PC-9 (cell line): ENCODE data around the gene ZNF335. TPM values are rescaled to one million over a fixed set of nuclear protein-coding genes. Genes with fewer than 3 reads are reported as not detected.

Source experiments
- BruUV-seq: library from RNA; stranded (reverse); fragments of 400-500 nt; replicated peaks from 2 replicates; lab custom pipeline; 2021; lab: Mats Ljungman, UMichigan
- CTCF ChIA-PET: fragments of 300-600 bp; sonication (Branson Sonifier 250); formaldehyde crosslinking; loops from one replicate; lab custom pipeline; 2022; ENCODE audit warnings: antibody characterized with exemption; lab: Charles Lee
- POLR2A ChIA-PET: fragments of 300-600 bp; sonication (Branson Sonifier 250); formaldehyde crosslinking; loops from one replicate; lab custom pipeline; 2022; ENCODE audit warnings: antibody characterized with exemption; ENCODE audit not compliant: unreplicated experiment; lab: Charles Lee
- DNase-seq, 2 experiments: peaks; one replicate each; pipeline versions ENCODE4 v3.0.0 to v3.0.0-alpha.2; 2015 to 2022; ENCODE audit warnings: mixed read lengths in 1 of 2
- H2AFZ ChIP-seq: fragments of 200-600 bp; sonication (generic); 2 replicates; pipeline ENCODE4 v1.8.1; 2017; ENCODE audit warnings: antibody characterized with exemption
- H3F3A ChIP-seq: fragments of 200-600 bp; sonication (generic); 2 replicates; pipeline ENCODE4 v1.8.1; 2017; ENCODE audit warnings: antibody characterized with exemption, mild to moderate bottlenecking, low read depth; ENCODE audit not compliant: insufficient read depth
- H3K27ac ChIP-seq: fragments of 200-600 bp; sonication (generic); 2 replicates; pipeline ENCODE4 v1.6.1; 2016; ENCODE audit warnings: mixed run types
- H3K27me3 ChIP-seq: fragments of 200-600 bp; sonication (generic); 2 replicates; pipeline ENCODE4 v1.6.1; 2016; ENCODE audit warnings: low read depth, mixed run types; ENCODE audit not compliant: insufficient read depth
- H3K36me3 ChIP-seq: fragments of 200-600 bp; sonication (generic); 2 replicates; pipeline ENCODE4 v1.6.1; 2016; ENCODE audit warnings: low read depth, mixed run types
- H3K4me1 ChIP-seq: fragments of 200-600 bp; sonication (generic); replicated peaks from 2 replicates; pipeline ENCODE4 v1.6.1; 2016; ENCODE audit warnings: mixed run types; ENCODE audit not compliant: insufficient read depth
- H3K4me2 ChIP-seq: fragments of 200-600 bp; sonication (generic); 2 replicates; pipeline ENCODE4 v1.6.1; 2017; ENCODE audit warnings: mixed run types
- H3K4me3 ChIP-seq: fragments of 200-600 bp; sonication (generic); 2 replicates; pipeline ENCODE4 v1.6.1; 2016; ENCODE audit warnings: mixed run types
- H3K79me2 ChIP-seq: fragments of 200-600 bp; sonication (generic); 2 replicates; pipeline ENCODE4 v1.6.1; 2017; ENCODE audit warnings: low read depth, mixed run types
- H3K9me2 ChIP-seq: fragments of 200-600 bp; sonication (generic); 2 replicates; pipeline ENCODE4 v1.8.1; 2017; ENCODE audit warnings: mild to moderate bottlenecking; ENCODE audit not compliant: insufficient read depth
- H3K9me3 ChIP-seq: fragments of 200-600 bp; sonication (generic); 2 replicates; pipeline ENCODE4 v1.8.1; 2016; ENCODE audit warnings: low read depth; ENCODE audit not compliant: insufficient read depth
- H4K20me1 ChIP-seq: fragments of 200-600 bp; sonication (generic); 2 replicates; pipeline ENCODE4 v1.8.1; 2017; ENCODE audit not compliant: insufficient read depth
- CTCF ChIP-seq: fragments of 200-600 bp; sonication (generic); conservative IDR thresholded peaks from 2 replicates; pipeline ENCODE4 v1.6.1; 2017; ENCODE audit warnings: mixed run types, antibody characterized with exemption, mild to moderate bottlenecking, moderate library complexity
- EZH2 ChIP-seq: fragments of 200-600 bp; sonication (generic); IDR thresholded peaks from 2 replicates; pipeline ENCODE4 v1.8.0; 2017; ENCODE audit warnings: antibody characterized with exemption, low read depth
- intact Hi-C: fragments of 100-400 bp; cut with micrococcal nuclease; formaldehyde crosslinking; loops from one replicate; pipeline ENCODE4 v1.10.0; 2022; ENCODE audit not compliant: unreplicated experiment
- total RNA-seq: library from RNA; stranded (reverse); gene quantifications from 2 replicates; pipeline ENCODE4 v1.2.3, GENCODE V29; 2021

The ZNF335 gene
- total RNA-seq, 1 experiment from 2014 or later, result 16.3 TPM

- Histone ChIP-seq H4K20me1 (no peaks in the 10 kb centered on the region), H3K27me3 (no peaks in the 10 kb centered on the region), H3K4me1 (no peaks in the 10 kb centered on the region; the same call in 1 of the 2 replicates), H3F3A (no peaks in the 10 kb centered on the region; the same call in 1 of the 2 replicates), H3K9me2 (no peaks in the 10 kb centered on the region), H3K9me3 (no peaks in the 10 kb centered on the region), H2AFZ (no peak overlapping the region), H3K4me3 (no peak overlapping the region), H3K27ac (no peak overlapping the region), H3K4me2 (no peak overlapping the region), H3K79me2 (no peaks in the 10 kb centered on the region), H3K36me3 (no peaks in the 10 kb centered on the region)
- ChIA-PET POLR2A (no interaction called here), CTCF (no interaction called here)
- intact Hi-C loops, result no loop called here
- TF ChIP-seq EZH2 (no peak), CTCF (no peak)
- no TSS peak for BruUV-seq
- no peak for DNase-seq
These were observed 9.3 kb upstream of the ZNF335 start for GRCh38 chr20:45981261-45981660.

GRCh38 chr20:45976086-45976485 is 4.1 kb upstream of the ZNF335 start:
- no peak for DNase-seq
- intact Hi-C loops, result no loop called here
- H3K36me3 ChIP-seq, result no peaks in the 10 kb centered on the region
- no peaks in the 10 kb centered on the region for H3K9me3 ChIP-seq
- no peaks in the 10 kb centered on the region for H3K27me3 ChIP-seq
- no peak overlapping the region for H3K27ac ChIP-seq
- CTCF ChIA-PET, result no interaction called here
- BruUV-seq, result no TSS peak
- no peak overlapping the region for H3K4me2 ChIP-seq
- H2AFZ ChIP-seq, result no peak overlapping the region
- H4K20me1 ChIP-seq, result no peaks in the 10 kb centered on the region
- peaks cover 4% of the 10 kb centered on the region for H3K79me2 ChIP-seq
- H3K4me3 ChIP-seq, result no peak overlapping the region
- H3K4me1 ChIP-seq, result peaks cover 13% of the 10 kb centered on the region
- H3F3A ChIP-seq, result peaks cover 14% of the 10 kb centered on the region
- POLR2A ChIA-PET, result no interaction called here
- TF ChIP-seq EZH2 (no peak), CTCF (no peak)
- H3K9me2 ChIP-seq, result no peaks in the 10 kb centered on the region

GRCh38 chr20:45975686-45976085 is 3.7 kb upstream of the ZNF335 start:
- no peaks in the 10 kb centered on the region for H4K20me1 ChIP-seq
- no peak overlapping the region for H3K27ac ChIP-seq
- intact Hi-C loops, result no loop called here
- no peak overlapping the region for H3K4me2 ChIP-seq
- ChIA-PET CTCF (no interaction called here), POLR2A (no interaction called here)
- no peak for DNase-seq
- H3F3A ChIP-seq, result peaks cover 16% of the 10 kb centered on the region
- no peaks in the 10 kb centered on the region for H3K9me2 ChIP-seq
- no TSS peak for BruUV-seq
- H3K79me2 ChIP-seq, result peaks cover 8% of the 10 kb centered on the region
- no peaks in the 10 kb centered on the region for H3K9me3 ChIP-seq
- no peak overlapping the region for H3K4me3 ChIP-seq
- H3K36me3 ChIP-seq, result no peaks in the 10 kb centered on the region
- TF ChIP-seq CTCF (no peak), EZH2 (no peak)
- no peaks in the 10 kb centered on the region for H3K27me3 ChIP-seq
- H2AFZ ChIP-seq, result no peak overlapping the region
- H3K4me1 ChIP-seq, result peaks cover 16% of the 10 kb centered on the region
